GM20000 (cell line): Measurements from ENCODE around the gene CDKN1A.
"Not testable (repeated sequence)": the region's sequence is repeated elsewhere in the genome, so short reads cannot be mapped to it uniquely, and the experiment has no call there.

Experiments
- DNase-seq: peaks from one replicate; pipeline ENCODE4 v3.0.0; 2012; ENCODE audit warnings: low spot score
- CTCF ChIP-seq: IDR thresholded peaks from 2 replicates; pipeline ENCODE4 v1.5.1; 2012; ENCODE audit warnings: mild to moderate bottlenecking, control low read depth; ENCODE audit errors: extremely low read depth, missing control alignments

CDKN1A gene

GRCh38 chr6:36649701-36650484 lies 28.6 kb upstream of the CDKN1A start:
- no peak for TF ChIP-seq CTCF
- no peak for DNase-seq

- TF ChIP-seq CTCF = no peak
- DNase-seq = peak; percentile 74
Observed at GRCh38 chr6:36650848-36651478, 27.6 kb upstream of the CDKN1A start.

GRCh38 chr6:36651659-36652379 lies 26.7 kb upstream of the CDKN1A start:
- no peak for TF ChIP-seq CTCF
- no peak for DNase-seq

GRCh38 chr6:36654469-36654868 lies 24.0 kb upstream of the CDKN1A start:
- DNase-seq = not testable (repeated sequence)

- TF ChIP-seq CTCF = no peak
- no peak for DNase-seq
Observed at GRCh38 chr6:36655085-36655724, 23.3 kb upstream of the CDKN1A start.

- TF ChIP-seq CTCF = no peak
- no peak for DNase-seq
Observed at GRCh38 chr6:36656441-36656840, 22.1 kb upstream of the CDKN1A start.

GRCh38 chr6:36657271-36657670 lies 21.2 kb upstream of the CDKN1A start:
- no peak for DNase-seq
- no peak for TF ChIP-seq CTCF
